Hair follicle dermal papilla cell (primary cell): Measurements from ENCODE around the gene IRX2. TPM values are rescaled to one million over a fixed set of nuclear protein-coding genes. Genes with fewer than 3 reads are reported as not detected.

ENCODE experiments used
- total RNA-seq: library from RNA; depleted of rRNA; stranded (reverse); fragments of >200 nt; gene quantifications from 2 replicates; pipeline ENCODE4 v1.2.3, GENCODE V29; 2012

The IRX2 gene
- 28.6 and 29.6 TPM in 2 replicates for total RNA-seq

GRCh38 chr5:2751592-2752021 lies at the start of gene IRX2:
Gene IRX2, minus strand, starts transcription at chr5:2751677. Its CDS starts 264 bp downstream, at chr5:2751413.

